Fibroblast of lung (primary cell): ENCODE data around the gene PFKFB4. TPM values are rescaled to one million over a fixed set of nuclear protein-coding genes. Genes with fewer than 3 reads are reported as not detected.
A peak's percentile ranks its signal among the peaks of the same experiment; 100 is the strongest.

Experiments
- DNase-seq, 2 donors: peaks; one replicate each; pipeline versions ENCODE4 v3.0.0 to v3.0.0-alpha.2; 2010; ENCODE audit warnings: low read depth in 2 of 2
- H2AFZ ChIP-seq: 2 replicates; pipeline ENCODE4 v1.5.1; 2012; ENCODE audit warnings: low read length, control low read depth, inconsistent platforms
- H3K27ac ChIP-seq: 2 replicates; pipeline ENCODE4 v1.5.1; 2011; ENCODE audit warnings: low read length, control low read depth; ENCODE audit not compliant: insufficient read depth
- H3K27me3 ChIP-seq: 2 replicates; pipeline ENCODE4 v1.5.1; 2011; ENCODE audit warnings: mild to moderate bottlenecking, low read length; ENCODE audit not compliant: control insufficient read depth, insufficient read depth
- H3K36me3 ChIP-seq: 2 replicates; pipeline ENCODE4 v1.5.1; 2011; ENCODE audit warnings: low read length; ENCODE audit not compliant: control insufficient read depth, insufficient read depth
- H3K4me1 ChIP-seq: 2 replicates; pipeline ENCODE4 v1.5.1; 2011; ENCODE audit warnings: low read length; ENCODE audit not compliant: control insufficient read depth, insufficient read depth; ENCODE audit errors: extremely low read depth
- H3K4me2 ChIP-seq: 2 replicates; pipeline ENCODE4 v1.5.1; 2011; ENCODE audit warnings: low read length, control low read depth; ENCODE audit not compliant: insufficient read depth; ENCODE audit errors: extremely low read depth
- H3K4me3 ChIP-seq, 4 experiments: fragments of 200-600 bp in 1 of 4; sonication (generic) in 1 of 4; replicated peaks in 1 of 4; 2 replicates each; pipeline ENCODE4 v1.5.1; 2011 to 2016; ENCODE audit warnings: low read length in 4 of 4, low read depth in 3 of 4, mild to moderate bottlenecking in 3 of 4, control low read depth in 2 of 4, inconsistent platforms in 1 of 4, mixed read lengths in 1 of 4; ENCODE audit not compliant: insufficient read depth in 1 of 4; ENCODE audit errors: control extremely low read depth in 1 of 4
- H3K79me2 ChIP-seq: 2 replicates; pipeline ENCODE4 v1.5.1; 2012; ENCODE audit warnings: mild to moderate bottlenecking, low read length, inconsistent platforms; ENCODE audit not compliant: control insufficient read depth, insufficient read depth
- H3K9ac ChIP-seq: 2 replicates; pipeline ENCODE4 v1.5.1; 2011; ENCODE audit warnings: mild to moderate bottlenecking, low read length, control low read depth; ENCODE audit not compliant: insufficient read depth
- H3K9me3 ChIP-seq: 2 replicates; pipeline ENCODE4 v1.5.1; 2012; ENCODE audit warnings: low read depth, low read length; ENCODE audit not compliant: control insufficient read depth, insufficient read depth
- H4K20me1 ChIP-seq: 2 replicates; pipeline ENCODE4 v1.5.1; 2011; ENCODE audit warnings: low read length; ENCODE audit not compliant: control insufficient read depth, insufficient read depth; ENCODE audit errors: extremely low read depth
- EZH2 ChIP-seq: IDR thresholded peaks from 2 replicates; pipeline ENCODE4 v1.5.1; 2012; ENCODE audit warnings: low read length, control low read depth, mild to moderate bottlenecking; ENCODE audit errors: missing control alignments
- polyA plus RNA-seq, 2 donors: library from polyadenylated mRNA; depleted of rRNA in 1 of 2; stranded (reverse) in 1 of 2; unstranded in 1 of 2; fragments of >200 nt; gene quantifications; 2 replicates each; pipeline ENCODE4 v1.2.1, GENCODE V29; 2011 to 2012; ENCODE audit warnings: missing spikeins in 1 of 2
- total RNA-seq: library from RNA; depleted of rRNA; stranded (reverse); fragments of >200 nt; gene quantifications from 2 replicates; pipeline ENCODE4 v1.2.1, GENCODE V29; 2014
- TF ChIP-seq, protein P1 (sequence below), 2 donors: IDR thresholded peaks in 1 of 2; conservative IDR thresholded peaks in 1 of 2; 1 replicate in 1 of 2; 2 replicates in 1 of 2; pipeline ENCODE4 v1.5.1; 2011 to 2012; ENCODE audit warnings: low read length in 2 of 2, control low read depth in 1 of 2, inconsistent platforms in 1 of 2, low read depth in 1 of 2, mild to moderate bottlenecking in 1 of 2

PFKFB4 gene
- total and polyA plus RNA-seq, 2 donors (not counting 1 experiment from before 2014, with no cell fraction given) = 9.3 to 12.2 TPM

DNA sequence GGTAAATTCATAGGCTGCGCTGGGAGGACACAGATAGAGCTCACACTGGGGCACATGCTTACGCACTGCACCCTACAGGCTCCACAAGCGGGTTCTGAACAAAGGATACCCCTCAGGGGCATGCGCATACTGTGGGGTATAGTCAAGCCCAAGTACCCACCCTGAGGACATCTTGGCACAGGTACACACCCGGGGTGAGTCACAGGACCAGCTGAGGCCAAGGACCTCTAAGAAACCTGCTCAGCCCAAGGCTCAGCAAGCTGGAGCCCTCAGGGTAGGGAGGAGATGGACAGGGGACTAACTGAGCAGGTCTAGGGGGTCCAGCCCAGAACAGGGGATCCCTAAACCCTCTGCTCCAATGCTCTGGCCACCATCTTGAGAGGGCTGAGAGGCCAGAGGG is 55.9 kb downstream of the PFKFB4 start:
- Histone ChIP-seq H2AFZ (no peak overlapping the region), H3K9ac (no peak overlapping the region)

DNA sequence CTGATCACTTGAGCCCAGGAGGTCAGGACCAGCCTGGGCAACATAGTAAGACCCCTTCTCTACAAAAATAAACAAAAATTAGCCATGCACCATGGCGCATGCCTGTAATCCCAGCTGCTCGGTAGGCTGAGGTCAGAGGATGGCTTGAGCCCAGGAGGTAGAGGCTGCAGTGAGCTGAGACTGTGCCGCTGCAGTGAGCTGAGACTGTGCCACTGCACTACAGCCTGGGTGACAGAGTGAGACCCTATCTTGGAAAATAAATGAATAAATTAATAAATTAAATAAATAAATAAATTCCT is 63.5 kb downstream of the PFKFB4 start:
- Histone ChIP-seq H3K36me3 (no peaks in the 10 kb centered on the region), H3K79me2 (no peaks in the 10 kb centered on the region), H2AFZ (no peak overlapping the region), H4K20me1 (no peaks in the 10 kb centered on the region), H3K4me2 (no peak overlapping the region), H3K27ac (no peak overlapping the region), H3K9ac (no peak overlapping the region), H3K4me1 (no peaks in the 10 kb centered on the region), H3K9me3 (no peaks in the 10 kb centered on the region), H3K27me3 (no peaks in the 10 kb centered on the region), H3K4me3 (no peak overlapping the region)
- no peak for DNase-seq
- TF ChIP-seq, protein P1, sequence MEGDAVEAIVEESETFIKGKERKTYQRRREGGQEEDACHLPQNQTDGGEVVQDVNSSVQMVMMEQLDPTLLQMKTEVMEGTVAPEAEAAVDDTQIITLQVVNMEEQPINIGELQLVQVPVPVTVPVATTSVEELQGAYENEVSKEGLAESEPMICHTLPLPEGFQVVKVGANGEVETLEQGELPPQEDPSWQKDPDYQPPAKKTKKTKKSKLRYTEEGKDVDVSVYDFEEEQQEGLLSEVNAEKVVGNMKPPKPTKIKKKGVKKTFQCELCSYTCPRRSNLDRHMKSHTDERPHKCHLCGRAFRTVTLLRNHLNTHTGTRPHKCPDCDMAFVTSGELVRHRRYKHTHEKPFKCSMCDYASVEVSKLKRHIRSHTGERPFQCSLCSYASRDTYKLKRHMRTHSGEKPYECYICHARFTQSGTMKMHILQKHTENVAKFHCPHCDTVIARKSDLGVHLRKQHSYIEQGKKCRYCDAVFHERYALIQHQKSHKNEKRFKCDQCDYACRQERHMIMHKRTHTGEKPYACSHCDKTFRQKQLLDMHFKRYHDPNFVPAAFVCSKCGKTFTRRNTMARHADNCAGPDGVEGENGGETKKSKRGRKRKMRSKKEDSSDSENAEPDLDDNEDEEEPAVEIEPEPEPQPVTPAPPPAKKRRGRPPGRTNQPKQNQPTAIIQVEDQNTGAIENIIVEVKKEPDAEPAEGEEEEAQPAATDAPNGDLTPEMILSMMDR (conservative IDR thresholded peaks at IDR 0.05 in 1 of 2, IDR thresholded peaks at IDR 0.05 in 1 of 2; ENCODE audit: low read depth in 1 of 2, low read length in 2 of 2) = no peak
- no peak for TF ChIP-seq EZH2

More for the DNA sequence above, 55.9 kb downstream of the PFKFB4 start:
- Histone ChIP-seq H3K4me3 (no peak overlapping the region), H3K27me3 (no peaks in the 10 kb centered on the region), H3K79me2 (no peaks in the 10 kb centered on the region), H3K4me1 (peaks cover 8% of the 10 kb centered on the region), H3K36me3 (no peaks in the 10 kb centered on the region), H3K4me2 (no peak overlapping the region), H3K9me3 (no peaks in the 10 kb centered on the region), H3K27ac (no peak overlapping the region), H4K20me1 (no peaks in the 10 kb centered on the region)
- no peak for DNase-seq
- TF ChIP-seq, protein P1 (conservative IDR thresholded peaks at IDR 0.05 in 1 of 2, IDR thresholded peaks at IDR 0.05 in 1 of 2; ENCODE audit: low read depth in 1 of 2, low read length in 2 of 2) = no peak
- no peak for TF ChIP-seq EZH2

DNA sequence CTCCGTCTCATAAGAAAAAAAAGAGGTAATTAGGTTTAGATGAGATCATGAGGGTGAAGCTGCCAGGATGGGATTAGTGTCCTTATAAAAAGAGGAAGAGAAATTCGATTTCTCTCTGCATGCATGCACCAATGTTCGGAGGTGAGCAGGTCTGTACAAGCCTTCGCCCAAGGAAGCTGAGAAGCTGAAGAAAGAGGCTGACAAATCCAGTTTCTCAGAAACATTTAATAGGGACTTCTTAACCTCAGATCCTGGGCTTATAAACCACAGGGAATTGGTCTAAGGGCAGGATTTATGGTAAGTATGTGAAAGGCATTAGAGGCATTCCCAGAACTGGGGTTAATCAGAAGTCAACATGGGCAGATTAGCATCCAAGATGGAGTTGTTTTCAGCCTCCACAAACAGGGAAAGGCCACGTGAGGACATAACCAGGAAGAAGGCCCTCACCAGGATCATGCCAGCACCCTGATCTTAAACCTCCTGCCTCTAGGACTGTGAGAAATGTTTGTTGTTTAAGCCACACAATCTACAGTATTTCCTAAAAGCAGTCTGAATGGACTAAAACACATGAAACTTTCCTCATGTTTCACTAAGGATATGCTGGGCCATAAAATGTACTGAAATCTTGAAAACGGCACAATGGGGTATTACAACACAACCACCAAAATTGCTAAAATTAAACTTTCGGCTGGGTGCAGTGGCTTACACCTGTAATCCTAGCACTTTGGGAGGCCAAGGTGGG is 64.0 kb downstream of the PFKFB4 start:
- Histone ChIP-seq H3K79me2 (no peaks in the 10 kb centered on the region), H3K4me2 (no peak overlapping the region), H3K27me3 (no peaks in the 10 kb centered on the region), H3K4me1 (no peaks in the 10 kb centered on the region), H3K9me3 (no peaks in the 10 kb centered on the region), H3K36me3 (no peaks in the 10 kb centered on the region), H4K20me1 (no peaks in the 10 kb centered on the region), H2AFZ (no peak overlapping the region), H3K27ac (no peak overlapping the region), H3K4me3 (no peak overlapping the region), H3K9ac (no peak overlapping the region)
- DNase-seq = peak in 1 of 2 donors; percentile 68
- TF ChIP-seq, protein P1 (conservative IDR thresholded peaks at IDR 0.05 in 1 of 2, IDR thresholded peaks at IDR 0.05 in 1 of 2; ENCODE audit: low read depth in 1 of 2, low read length in 2 of 2) = no peak
- no peak for TF ChIP-seq EZH2
